IMR-90 (cell line): Measurements from ENCODE around the gene PKNOX1.
"Not testable (repeated sequence)": the region's sequence is repeated elsewhere in the genome, so short reads cannot be mapped to it uniquely, and the experiment has no call there.

ENCODE experiments used
- BHLHE40 ChIP-seq: fragments of 150-350 bp; IDR thresholded peaks from 2 replicates; pipeline ENCODE4 v1.6.1; 2016; ENCODE audit warnings: mild to moderate bottlenecking, low read depth, low read length
- CEBPB ChIP-seq: IDR thresholded peaks from 2 replicates; pipeline ENCODE4 v1.6.1; 2012; ENCODE audit warnings: low read depth, low read length, improper control_type of control experiment
- CHD1 ChIP-seq: IDR thresholded peaks from 2 replicates; pipeline ENCODE4 v1.6.1; 2012; ENCODE audit warnings: low read depth, low read length, improper control_type of control experiment
- FOS ChIP-seq: fragments of 150-350 bp; IDR thresholded peaks from 2 replicates; pipeline ENCODE4 v1.6.1; 2016; ENCODE audit warnings: low read depth, low read length
- MAZ ChIP-seq: IDR thresholded peaks from 2 replicates; pipeline ENCODE4 v1.6.1; 2012; ENCODE audit warnings: low read depth, mild to moderate bottlenecking, low read length, improper control_type of control experiment, moderate library complexity, borderline replicate concordance
- MXI1 ChIP-seq: IDR thresholded peaks from 2 replicates; pipeline ENCODE4 v1.6.1; 2012; ENCODE audit warnings: low read depth, mild to moderate bottlenecking, low read length, moderate library complexity, borderline replicate concordance
- POLR2A ChIP-seq: IDR thresholded peaks from 2 replicates; pipeline ENCODE4 v1.6.1; 2012; ENCODE audit warnings: mild to moderate bottlenecking, low read depth, low read length
- RAD21 ChIP-seq: IDR thresholded peaks from 2 replicates; pipeline ENCODE4 v1.6.1; 2012; ENCODE audit warnings: low read length, improper control_type of control experiment
- RCOR1 ChIP-seq: IDR thresholded peaks from 2 replicates; pipeline ENCODE4 v1.6.1; 2012; ENCODE audit warnings: mild to moderate bottlenecking, low read length, improper control_type of control experiment; ENCODE audit not compliant: insufficient replicate concordance
- RFX5 ChIP-seq: IDR thresholded peaks from 2 replicates; pipeline ENCODE4 v1.8.0; 2012; ENCODE audit warnings: low read depth, mild to moderate bottlenecking, low read length, moderate library complexity
- SMC3 ChIP-seq: fragments of 150-350 bp; IDR thresholded peaks from 2 replicates; pipeline ENCODE4 v1.6.1; 2016; ENCODE audit warnings: low read depth, mild to moderate bottlenecking, antibody characterized with exemption, low read length, moderate library complexity
- TF ChIP-seq, protein P1 (sequence below): conservative IDR thresholded peaks from 2 replicates; pipeline ENCODE4 v1.5.1; 2012; ENCODE audit warnings: mild to moderate bottlenecking, low read depth, low read length, improper control_type of control experiment
- TF ChIP-seq, protein P2 (sequence below): fragments of 150-350 bp; IDR thresholded peaks from 2 replicates; pipeline ENCODE4 v1.6.1; 2017; ENCODE audit warnings: mild to moderate bottlenecking, antibody characterized with exemption, low read length, low read depth
- TF ChIP-seq, protein P3 (sequence below): fragments of 150-350 bp; IDR thresholded peaks from 2 replicates; pipeline ENCODE4 v1.6.1; 2016; ENCODE audit warnings: low read depth, mild to moderate bottlenecking, low read length, moderate library complexity, borderline replicate concordance

DNA sequence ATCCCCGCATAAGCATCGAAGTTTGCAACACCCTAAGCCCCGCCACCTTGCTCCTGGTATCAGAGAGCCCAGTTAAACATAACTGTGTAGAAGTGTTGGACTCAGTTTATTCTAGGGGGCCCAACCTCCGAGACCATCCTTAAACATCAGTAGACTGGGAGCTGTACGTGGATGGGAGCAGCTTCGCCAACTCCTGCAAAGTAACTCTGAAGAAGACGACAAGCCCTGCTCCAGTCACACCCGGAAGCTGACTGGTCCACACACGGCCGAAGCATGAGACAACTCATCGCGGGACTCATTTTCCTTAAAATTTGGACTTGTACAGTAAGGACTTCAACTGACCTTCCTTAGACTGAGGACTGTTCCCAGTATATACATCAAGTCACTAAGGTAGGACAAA, 40.4 kb upstream of the PKNOX1 start:
- TF ChIP-seq, protein P1, sequence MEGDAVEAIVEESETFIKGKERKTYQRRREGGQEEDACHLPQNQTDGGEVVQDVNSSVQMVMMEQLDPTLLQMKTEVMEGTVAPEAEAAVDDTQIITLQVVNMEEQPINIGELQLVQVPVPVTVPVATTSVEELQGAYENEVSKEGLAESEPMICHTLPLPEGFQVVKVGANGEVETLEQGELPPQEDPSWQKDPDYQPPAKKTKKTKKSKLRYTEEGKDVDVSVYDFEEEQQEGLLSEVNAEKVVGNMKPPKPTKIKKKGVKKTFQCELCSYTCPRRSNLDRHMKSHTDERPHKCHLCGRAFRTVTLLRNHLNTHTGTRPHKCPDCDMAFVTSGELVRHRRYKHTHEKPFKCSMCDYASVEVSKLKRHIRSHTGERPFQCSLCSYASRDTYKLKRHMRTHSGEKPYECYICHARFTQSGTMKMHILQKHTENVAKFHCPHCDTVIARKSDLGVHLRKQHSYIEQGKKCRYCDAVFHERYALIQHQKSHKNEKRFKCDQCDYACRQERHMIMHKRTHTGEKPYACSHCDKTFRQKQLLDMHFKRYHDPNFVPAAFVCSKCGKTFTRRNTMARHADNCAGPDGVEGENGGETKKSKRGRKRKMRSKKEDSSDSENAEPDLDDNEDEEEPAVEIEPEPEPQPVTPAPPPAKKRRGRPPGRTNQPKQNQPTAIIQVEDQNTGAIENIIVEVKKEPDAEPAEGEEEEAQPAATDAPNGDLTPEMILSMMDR: not testable (repeated sequence)
- TF ChIP-seq RAD21, POLR2A, RFX5, CHD1, MAZ, CEBPB, RCOR1, FOS, BHLHE40, MXI1, SMC3: not testable (repeated sequence)
- TF ChIP-seq, protein P2, sequence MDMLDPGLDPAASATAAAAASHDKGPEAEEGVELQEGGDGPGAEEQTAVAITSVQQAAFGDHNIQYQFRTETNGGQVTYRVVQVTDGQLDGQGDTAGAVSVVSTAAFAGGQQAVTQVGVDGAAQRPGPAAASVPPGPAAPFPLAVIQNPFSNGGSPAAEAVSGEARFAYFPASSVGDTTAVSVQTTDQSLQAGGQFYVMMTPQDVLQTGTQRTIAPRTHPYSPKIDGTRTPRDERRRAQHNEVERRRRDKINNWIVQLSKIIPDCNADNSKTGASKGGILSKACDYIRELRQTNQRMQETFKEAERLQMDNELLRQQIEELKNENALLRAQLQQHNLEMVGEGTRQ: not testable (repeated sequence)
- TF ChIP-seq, protein P3, sequence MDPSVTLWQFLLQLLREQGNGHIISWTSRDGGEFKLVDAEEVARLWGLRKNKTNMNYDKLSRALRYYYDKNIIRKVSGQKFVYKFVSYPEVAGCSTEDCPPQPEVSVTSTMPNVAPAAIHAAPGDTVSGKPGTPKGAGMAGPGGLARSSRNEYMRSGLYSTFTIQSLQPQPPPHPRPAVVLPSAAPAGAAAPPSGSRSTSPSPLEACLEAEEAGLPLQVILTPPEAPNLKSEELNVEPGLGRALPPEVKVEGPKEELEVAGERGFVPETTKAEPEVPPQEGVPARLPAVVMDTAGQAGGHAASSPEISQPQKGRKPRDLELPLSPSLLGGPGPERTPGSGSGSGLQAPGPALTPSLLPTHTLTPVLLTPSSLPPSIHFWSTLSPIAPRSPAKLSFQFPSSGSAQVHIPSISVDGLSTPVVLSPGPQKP: not testable (repeated sequence)
